Measurements from ENCODE around the gene SORBS2.

SORBS2 gene

DNA sequence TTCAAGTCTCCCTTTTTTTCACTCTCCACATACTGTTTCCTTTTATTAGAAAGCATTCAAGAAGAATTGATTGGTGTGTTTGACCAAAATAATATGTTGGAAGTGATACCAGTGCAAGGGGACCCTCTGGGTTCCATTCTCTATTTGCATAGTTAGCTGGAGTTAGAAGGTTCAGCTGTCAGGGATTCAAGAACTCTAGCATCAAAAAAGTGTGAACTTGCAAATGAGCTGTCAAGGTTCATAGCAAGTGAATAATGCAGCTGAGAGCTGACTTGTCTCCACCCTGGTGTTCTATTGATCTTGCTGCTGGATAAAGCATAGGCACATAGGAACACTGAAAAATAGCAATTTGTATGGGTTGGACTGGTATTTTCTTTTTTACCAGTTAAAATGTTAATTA is 73.2 kb downstream of the SORBS2 start:
- DNase-seq (ENCODE audit: low read depth in 2 of 2), result no peak

GRCh38 chr4:185738038-185738552 is 73.9 kb downstream of the SORBS2 start:
- DNase-seq (ENCODE audit: low read depth in 2 of 2), result no peak

- no peak for DNase-seq (ENCODE audit: low read depth in 2 of 2)
These were observed 74.4 kb downstream of the SORBS2 start for GRCh38 chr4:185737489-185738037.

- DNase-seq (ENCODE audit: low read depth in 2 of 2), result no peak
These were observed 75.1 kb downstream of the SORBS2 start for GRCh38 chr4:185736882-185737281.

GRCh38 chr4:185735866-185736400 is 76.1 kb downstream of the SORBS2 start:
- no peak for DNase-seq (ENCODE audit: low read depth in 2 of 2)

- DNase-seq (ENCODE audit: low read depth in 2 of 2), result no peak
These were observed 77.1 kb downstream of the SORBS2 start for GRCh38 chr4:185734930-185735329.

- no peak for DNase-seq (ENCODE audit: low read depth in 2 of 2)
These were observed 77.8 kb downstream of the SORBS2 start for GRCh38 chr4:185734214-185734613.

DNA sequence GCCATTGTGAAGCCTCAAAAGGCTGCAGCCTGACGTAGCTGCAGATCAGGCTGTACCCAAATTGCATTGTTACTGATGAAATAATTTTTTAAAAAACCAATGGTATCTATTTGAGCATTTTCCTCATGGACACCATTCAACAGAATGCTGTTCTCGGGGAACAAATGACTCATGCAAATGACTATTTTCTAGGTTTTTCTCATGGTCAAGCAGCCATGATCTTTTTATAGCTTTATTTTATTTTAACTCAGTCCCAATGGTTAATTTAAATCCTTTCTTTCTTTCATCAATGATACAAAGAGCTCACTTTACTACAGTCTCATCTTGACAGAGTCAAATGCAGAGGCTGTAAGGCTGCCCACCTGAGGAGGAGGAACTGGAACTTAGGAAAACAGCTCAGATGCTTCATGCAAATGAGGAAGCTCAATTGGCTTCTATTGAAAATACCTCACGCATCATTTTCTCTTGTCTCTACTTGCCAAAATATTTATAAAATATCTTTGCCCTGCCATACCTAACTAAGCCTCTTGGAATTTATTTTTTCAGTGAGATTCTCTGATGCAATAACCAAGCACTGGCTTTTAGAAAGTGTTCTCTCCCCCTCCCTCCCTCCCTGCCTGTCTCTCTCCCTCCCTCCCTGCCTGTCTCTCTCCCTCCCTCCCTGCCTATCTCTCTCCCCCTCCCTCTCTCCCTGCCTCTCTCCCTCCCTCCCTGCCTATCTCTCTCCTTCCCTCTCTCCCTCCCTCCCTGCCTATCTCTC is 81.0 kb downstream of the SORBS2 start:
- DNase-seq (ENCODE audit: low read depth in 2 of 2), result no peak

DNA sequence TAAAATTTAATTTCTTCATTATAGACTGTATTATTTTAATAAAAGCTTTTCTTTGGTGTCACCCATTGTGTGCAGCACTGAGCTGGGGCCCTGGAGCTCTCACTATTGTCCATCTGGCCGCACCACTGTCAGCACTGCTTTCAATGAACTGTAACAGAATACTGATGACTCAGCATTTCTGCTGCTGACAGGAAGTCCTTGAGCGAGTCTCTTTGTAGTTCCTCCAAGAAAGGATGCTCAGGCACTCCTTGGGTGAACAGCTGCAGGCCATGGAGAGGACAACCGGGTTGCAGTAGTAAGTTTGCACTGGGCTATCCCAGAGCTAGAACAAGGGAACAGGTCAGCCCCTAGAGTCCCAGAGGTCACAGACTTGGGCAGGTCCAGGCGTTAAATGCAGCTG is 81.6 kb downstream of the SORBS2 start:
- DNase-seq (ENCODE audit: low read depth in 2 of 2), result no peak

GRCh38 chr4:185729391-185729804 is 82.6 kb downstream of the SORBS2 start:
- no peak for DNase-seq (ENCODE audit: low read depth in 2 of 2)

- DNase-seq (ENCODE audit: low read depth in 2 of 2), result no peak
These were observed 83.1 kb downstream of the SORBS2 start for GRCh38 chr4:185728893-185729292.

DNA sequence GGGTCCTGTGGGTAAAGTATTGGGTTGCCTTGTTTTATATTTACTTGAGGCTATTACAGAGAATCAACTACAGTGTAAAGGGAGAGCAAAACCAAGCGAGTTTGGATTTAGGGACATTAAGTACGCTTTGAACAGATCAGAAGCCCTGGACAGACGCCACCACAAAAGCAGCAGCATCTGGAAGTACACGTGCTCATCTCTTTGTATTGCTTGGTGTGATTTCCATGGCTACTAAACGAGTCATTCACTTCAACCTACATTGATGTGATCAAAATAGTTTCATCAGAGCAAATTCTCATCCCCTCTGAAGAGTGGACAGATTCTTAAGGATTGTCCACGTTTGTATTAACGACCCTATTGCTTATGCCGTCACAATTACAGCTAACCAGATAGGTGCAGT is 85.1 kb downstream of the SORBS2 start:
- no peak for DNase-seq (ENCODE audit: low read depth in 2 of 2)

GRCh38 chr4:185723631-185724260 is 88.2 kb downstream of the SORBS2 start:
- no peak for DNase-seq (ENCODE audit: low read depth in 2 of 2)

- DNase-seq (ENCODE audit: low read depth in 2 of 2), result no peak
These were observed 90.0 kb downstream of the SORBS2 start for GRCh38 chr4:185722029-185722316.

DNA sequence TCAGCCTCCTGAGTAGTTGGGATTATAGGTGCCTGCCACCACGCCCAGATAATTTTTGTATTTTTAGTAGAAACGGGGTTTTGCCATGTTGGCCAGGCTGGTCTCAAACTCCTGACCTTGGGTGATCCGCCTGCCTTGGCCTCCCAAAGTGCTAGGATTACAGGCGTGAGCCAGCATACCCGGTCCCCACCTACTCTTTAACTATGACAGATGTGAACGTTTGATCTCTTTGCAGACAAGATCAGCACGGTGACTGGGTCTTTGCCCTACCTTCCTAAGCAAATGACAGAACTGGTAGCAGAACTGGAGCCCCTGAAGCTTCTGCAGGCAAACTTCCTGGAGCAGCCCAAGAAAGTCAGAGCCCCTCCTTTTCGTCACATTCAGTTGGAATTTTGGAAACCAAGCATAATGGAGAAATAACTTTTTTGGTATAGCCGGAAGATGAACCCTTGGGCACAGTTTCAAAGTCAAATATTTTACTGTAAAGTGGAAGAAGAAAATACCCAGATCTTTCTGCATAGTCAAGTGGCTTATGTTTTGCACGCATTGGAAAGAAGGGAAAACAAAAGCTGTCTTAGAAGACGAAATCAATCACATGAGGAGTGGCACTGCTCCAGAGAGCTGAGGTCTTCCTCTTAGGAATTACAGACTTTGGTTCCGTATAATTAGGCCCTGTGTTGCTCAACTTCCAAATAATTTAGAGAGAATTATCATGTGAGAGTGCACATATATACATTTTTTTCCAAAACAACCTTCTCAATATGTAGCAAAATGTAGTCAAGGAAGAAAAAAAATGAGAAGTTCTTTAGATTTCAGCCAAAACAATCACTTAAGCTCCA is 90.6 kb downstream of the SORBS2 start:
- no peak for DNase-seq (ENCODE audit: low read depth in 2 of 2)

DNA sequence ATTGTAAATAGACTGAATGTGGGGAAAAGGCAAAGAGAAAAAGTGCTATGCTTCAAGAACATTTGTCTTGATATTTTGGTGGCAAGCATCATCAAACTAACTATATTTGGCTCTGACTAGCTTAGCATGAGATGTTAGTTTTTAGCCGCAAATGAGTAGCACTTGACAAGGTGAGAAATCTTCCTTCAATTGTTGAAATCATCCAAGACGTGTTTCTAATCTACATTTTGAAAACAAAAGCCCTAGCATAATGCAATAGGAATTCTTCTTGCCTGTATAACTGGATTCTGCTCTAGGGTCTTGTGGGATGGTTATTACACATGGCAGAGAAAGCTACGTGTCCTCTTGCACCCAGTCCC is 92.5 kb downstream of the SORBS2 start:
- DNase-seq (ENCODE audit: low read depth in 2 of 2), result no peak

GRCh38 chr4:185718578-185719499 is 93.2 kb downstream of the SORBS2 start:
- DNase-seq (ENCODE audit: low read depth in 2 of 2), result no peak

DNA sequence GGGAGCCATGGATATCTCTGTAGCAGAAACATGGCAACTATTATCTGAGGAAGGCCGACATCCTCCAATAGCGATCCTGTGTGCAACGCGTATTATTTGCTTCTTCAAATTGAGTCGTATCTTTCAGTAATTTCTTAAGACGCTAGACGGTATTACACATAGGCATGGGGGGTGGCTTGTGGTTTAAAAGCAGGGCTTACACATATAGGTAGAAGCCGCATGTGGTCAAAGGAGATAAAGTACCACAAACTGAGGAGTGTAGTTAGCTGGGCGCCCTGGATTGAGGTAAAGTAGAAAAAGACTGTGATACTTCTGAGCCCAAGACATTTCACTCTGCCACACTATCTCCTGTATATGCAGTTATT is 94.6 kb downstream of the SORBS2 start:
- DNase-seq (ENCODE audit: low read depth in 2 of 2), result no peak

DNA sequence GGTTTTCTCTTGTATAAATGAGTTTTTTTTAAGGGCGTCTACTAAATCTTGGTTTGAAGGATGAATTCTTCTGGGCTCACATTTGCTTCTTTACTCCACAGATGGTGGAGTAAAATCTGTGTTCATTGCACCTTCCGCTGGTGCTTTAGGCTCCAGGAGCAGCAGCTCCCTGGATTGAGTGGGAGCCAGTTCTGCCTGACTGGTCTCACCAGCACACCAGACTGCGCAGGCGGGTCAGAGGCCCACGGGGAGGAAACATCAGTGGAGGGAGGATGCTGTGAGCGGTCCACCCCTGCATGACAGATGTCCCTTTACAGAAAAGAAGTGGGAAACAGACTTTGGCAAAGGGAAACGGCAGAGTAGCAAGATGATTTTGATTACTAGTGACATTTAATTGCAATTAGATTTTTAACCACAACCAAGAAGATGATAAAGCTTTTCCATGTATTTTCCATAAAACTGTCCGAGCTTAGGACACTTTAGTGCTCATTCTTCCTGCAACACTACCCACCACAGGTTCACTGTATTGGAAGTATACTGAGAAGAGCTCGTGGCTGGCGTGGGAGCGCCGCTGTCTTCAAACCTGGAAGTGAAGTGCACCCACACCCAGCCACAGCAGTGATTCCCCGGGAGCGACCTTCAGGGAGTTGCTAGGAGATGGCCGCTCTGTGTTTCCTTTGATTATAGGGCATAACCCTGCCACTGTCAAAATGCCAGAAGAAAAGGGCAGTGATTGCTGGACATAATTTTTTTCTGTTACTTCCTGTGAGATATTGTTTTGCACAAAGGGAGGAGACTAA is 95.2 kb downstream of the SORBS2 start:
- no peak for DNase-seq (ENCODE audit: low read depth in 2 of 2)

DNA sequence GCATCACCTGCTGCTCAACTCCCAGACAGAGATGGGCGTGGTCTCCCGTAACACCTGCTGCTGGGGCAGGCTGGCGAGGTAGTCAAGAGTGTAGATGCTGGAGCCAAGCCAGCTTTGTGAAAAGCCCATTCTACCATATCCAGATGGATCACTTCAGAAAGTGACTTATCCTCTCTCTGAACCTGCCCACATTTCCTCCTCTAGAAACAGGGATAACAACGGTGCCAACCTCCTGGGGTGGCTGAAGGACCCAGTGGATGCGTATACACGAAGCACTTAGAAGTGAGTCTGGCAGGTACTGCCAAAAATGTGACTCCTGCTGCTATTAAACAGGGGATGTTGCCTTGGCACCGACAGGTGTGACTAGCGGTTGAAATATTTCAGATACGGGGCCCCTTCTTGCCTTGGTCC is 95.8 kb downstream of the SORBS2 start:
- no peak for DNase-seq (ENCODE audit: low read depth in 2 of 2)

Data from stimulated activated CD8-positive, alpha-beta memory T cell treated with anti-CD3 and anti-CD28 coated beads, Interleukin-7, amount 100 ng/mL, for 1 hour (primary cell).